NB4 (cell line): ENCODE measurements around the gene SAXO1.

Experiments used
- DNase-seq: peaks from one replicate; pipeline ENCODE4 v3.0.0; 2010; ENCODE audit warnings: low read depth
- H3K4me3 ChIP-seq: one replicate; pipeline ENCODE4 v1.5.1; 2011; ENCODE audit warnings: mild to moderate bottlenecking, low read depth, low read length, moderate library complexity
- MYC ChIP-seq: IDR thresholded peaks from 2 replicates; pipeline ENCODE4 v1.6.1; 2011; ENCODE audit warnings: low read depth, low read length
- POLR2A ChIP-seq: IDR thresholded peaks from 2 replicates; pipeline ENCODE4 v1.6.1; 2011; ENCODE audit warnings: mild to moderate bottlenecking; ENCODE audit not compliant: insufficient read length; ENCODE audit errors: extremely low read depth
- TF ChIP-seq, protein P1 (sequence below): IDR thresholded peaks from one replicate; pipeline ENCODE4 v1.5.1; 2012; ENCODE audit warnings: low read depth, low read length
- TF ChIP-seq, protein P2 (sequence below): IDR thresholded peaks from 2 replicates; pipeline ENCODE4 v1.6.1; 2011; ENCODE audit warnings: low read depth, low read length

SAXO1 gene

DNA sequence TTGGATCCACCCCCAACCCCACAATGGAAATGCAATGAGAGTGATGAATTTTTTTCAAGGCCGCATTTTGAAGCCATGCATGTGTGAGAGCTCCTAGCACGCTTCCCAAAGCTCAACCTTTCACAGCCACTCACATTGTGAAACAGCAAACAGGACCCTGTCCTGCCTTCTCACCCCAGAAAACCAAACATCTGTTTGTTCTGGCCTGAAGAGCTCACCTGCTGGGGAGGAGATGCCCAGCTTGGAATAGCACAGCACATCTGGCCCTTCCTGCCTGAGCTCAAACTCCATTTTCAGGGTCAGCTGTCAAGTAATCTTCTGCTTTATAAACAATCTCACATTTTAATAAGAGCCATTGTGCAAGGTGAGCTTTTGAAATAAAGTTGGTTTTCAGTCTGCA is 54.8 kb downstream of the SAXO1 start:
- H3K4me3 ChIP-seq: no peak overlapping the region
- no peak for DNase-seq
- TF ChIP-seq, protein P1, sequence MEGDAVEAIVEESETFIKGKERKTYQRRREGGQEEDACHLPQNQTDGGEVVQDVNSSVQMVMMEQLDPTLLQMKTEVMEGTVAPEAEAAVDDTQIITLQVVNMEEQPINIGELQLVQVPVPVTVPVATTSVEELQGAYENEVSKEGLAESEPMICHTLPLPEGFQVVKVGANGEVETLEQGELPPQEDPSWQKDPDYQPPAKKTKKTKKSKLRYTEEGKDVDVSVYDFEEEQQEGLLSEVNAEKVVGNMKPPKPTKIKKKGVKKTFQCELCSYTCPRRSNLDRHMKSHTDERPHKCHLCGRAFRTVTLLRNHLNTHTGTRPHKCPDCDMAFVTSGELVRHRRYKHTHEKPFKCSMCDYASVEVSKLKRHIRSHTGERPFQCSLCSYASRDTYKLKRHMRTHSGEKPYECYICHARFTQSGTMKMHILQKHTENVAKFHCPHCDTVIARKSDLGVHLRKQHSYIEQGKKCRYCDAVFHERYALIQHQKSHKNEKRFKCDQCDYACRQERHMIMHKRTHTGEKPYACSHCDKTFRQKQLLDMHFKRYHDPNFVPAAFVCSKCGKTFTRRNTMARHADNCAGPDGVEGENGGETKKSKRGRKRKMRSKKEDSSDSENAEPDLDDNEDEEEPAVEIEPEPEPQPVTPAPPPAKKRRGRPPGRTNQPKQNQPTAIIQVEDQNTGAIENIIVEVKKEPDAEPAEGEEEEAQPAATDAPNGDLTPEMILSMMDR: no peak
- TF ChIP-seq POLR2A: no peak
- TF ChIP-seq, protein P2, sequence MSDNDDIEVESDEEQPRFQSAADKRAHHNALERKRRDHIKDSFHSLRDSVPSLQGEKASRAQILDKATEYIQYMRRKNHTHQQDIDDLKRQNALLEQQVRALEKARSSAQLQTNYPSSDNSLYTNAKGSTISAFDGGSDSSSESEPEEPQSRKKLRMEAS: no peak

DNA sequence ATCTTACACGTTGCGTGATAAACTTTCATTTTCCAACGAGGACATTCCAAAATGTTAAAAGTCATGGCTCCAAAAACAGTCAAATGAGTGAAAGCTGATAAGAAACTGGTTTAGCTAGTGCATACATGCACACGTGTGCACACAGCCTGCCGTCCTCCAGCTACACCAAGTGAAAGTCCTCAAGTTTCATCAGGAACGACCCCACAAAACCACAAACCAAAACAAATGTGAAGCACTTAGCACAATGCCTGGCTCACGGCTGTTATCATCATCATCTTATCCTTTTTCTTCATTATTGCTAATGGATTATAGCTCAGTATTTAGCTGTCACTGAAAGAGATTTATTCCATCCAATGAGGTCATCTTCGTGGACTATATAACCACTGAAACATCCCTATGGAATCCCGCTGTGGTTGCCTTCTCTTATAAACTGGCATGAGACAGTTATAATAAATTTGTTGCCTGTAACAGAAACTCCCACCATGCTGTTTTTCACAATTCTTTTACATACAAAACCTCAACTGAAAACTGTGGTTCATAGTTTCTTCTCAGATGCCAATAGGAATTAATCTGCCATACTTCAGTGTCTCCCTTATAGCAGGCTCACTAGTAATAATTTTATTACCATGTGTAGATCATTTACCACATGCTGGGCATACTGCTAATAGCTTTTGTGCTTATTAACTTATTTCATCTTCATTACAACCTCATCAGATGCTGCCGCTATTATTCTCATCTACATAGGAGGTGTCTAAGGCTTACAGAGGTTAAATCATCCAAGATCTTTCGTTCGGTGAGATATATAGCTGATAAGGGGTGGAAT is 56.1 kb downstream of the SAXO1 start:
- DNase-seq: peak; percentile 66
- TF ChIP-seq, protein P2: peak; percentile 64
- no peak for TF ChIP-seq MYC
- H3K4me3 ChIP-seq: peak overlapping the region; percentile 6

DNA sequence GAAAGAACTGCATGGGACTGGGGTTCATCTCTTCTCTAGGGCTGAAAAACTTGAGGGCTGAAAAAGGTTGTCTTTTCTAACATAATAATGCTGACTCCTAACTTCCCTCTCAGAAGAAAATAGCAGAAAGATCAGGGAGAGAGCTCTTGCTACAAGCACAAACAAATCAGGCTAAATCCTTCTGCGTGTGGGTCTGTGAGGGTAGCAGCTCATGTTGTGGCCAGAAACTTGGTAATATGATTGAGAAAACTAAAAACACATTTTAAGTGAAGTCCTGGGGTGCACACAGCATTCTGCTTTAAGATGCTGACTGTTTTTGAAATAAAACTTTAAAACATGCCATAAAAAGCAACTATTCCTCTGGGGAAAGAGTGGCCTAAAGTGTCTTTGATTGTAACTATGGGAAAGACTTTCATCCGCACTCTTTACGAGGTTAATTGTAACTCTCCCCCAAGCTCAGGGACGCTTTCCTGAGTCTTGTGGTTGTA is 56.7 kb downstream of the SAXO1 start:
- TF ChIP-seq, protein P1: no peak
- TF ChIP-seq MYC (no peak), POLR2A (no peak)
- TF ChIP-seq, protein P2: no peak
- peak overlapping the region; percentile 6 for H3K4me3 ChIP-seq

DNA sequence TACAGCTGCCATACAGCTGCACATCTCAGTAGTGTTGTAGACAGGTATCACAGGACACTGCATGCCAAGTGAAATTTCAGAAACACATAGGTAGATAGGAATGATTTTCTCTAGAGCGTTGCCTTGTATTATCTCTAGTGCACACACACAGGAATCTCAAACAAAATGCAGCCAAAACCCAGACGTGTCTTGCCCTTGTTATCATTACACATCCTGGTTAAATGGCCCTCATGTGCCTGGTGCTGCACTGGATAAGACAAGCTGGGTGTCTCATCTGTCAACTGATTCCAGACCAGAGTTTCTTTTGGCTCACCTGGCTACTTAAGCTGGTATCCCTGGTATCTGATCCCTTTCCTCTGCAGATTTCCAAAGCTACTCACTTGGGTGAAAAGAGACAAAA is 59.7 kb downstream of the SAXO1 start:
- no peak overlapping the region for H3K4me3 ChIP-seq
- TF ChIP-seq MYC: no peak
- TF ChIP-seq, protein P2: no peak
- TF ChIP-seq POLR2A: no peak
- TF ChIP-seq, protein P1: no peak
- DNase-seq: no peak

More for the DNA sequence above, 56.7 kb downstream of the SAXO1 start:
- no peak for DNase-seq

DNA sequence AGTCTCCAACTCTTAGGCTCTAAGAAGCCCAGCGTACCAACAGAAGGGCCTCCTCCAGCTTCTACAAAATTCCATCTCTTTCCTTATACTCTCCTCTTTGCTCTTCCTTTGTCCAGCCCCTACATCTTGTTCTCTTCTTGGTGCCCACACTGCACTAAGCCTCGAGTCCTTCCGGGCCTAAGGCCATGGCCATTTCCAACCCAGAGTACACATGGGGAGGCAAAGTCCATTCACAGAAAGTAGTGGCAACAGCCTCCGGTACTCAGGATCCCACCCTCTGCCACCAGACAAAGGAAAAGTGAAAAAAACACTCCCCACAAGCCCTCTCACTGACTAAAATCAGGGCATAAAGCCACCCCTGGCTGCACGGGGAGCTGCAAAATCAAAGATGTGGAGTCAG is 60.3 kb downstream of the SAXO1 start:
- H3K4me3 ChIP-seq: no peak overlapping the region
- DNase-seq: no peak
- TF ChIP-seq, protein P2: no peak
- TF ChIP-seq POLR2A (no peak), MYC (no peak)
- TF ChIP-seq, protein P1: no peak

DNA sequence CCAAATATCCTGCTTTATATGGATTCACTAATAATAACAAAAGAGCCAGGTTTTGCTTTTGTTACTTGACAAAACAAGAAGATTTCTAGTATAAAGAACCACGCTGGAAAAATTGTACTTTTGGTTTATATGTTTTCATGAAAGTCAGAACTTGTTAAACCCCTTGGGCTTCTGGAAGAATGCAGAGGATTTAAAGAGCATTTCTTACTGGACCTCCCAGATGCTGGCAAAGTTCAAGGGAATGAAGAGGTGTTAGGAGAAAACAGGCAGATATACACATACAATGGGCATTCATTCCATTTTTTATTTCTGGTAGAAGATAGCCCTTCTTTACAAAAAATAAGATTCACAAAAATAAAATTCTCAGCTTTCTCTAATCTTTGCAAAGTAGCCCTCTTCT is 61.1 kb downstream of the SAXO1 start:
- H3K4me3 ChIP-seq: no peak overlapping the region
- no peak for DNase-seq
- TF ChIP-seq MYC (no peak), POLR2A (no peak)
- TF ChIP-seq, protein P1: no peak
- TF ChIP-seq, protein P2: no peak
